ENCODE measurements around the gene FOXD4L6. TPM values are rescaled to one million over a fixed set of nuclear protein-coding genes. Genes with fewer than 3 reads are reported as not detected.
"Not testable (repeated sequence)": the region's sequence is repeated elsewhere in the genome, so short reads cannot be mapped to it uniquely, and the experiment has no call there.

The FOXD4L6 gene
- total RNA-seq (2021; ENCODE audit: unreplicated experiment) (0.54 TPM), Bru-seq, nascent RNA (percentile 31 among the genes with signal in this experiment), BruChase-seq, experiment 1, labeled RNA remaining after a 6-hour chase (percentile 37 among the genes with signal in this experiment), BruChase-seq, experiment 2, labeled RNA remaining after a 2-hour chase (percentile 28 among the genes with signal in this experiment)
- polyA plus RNA-seq (2012): 0.10 and 0.16 TPM in 2 replicates
- long read RNA-seq, partial matches to known transcripts: 0 of 1 reads
- long read RNA-seq, other reads (novel, unspliced or antisense): 0 of 1 reads

- DNase-seq (ENCODE audit: low read depth, low spot score); RAD21 ChIA-PET (ENCODE audit: low non-redundant PET in 1 of 2, low total read pairs in 2 of 2, uncharacterized antibody in 2 of 2, unreplicated experiment in 2 of 2); ATAC-seq; H3K27me3 ChIP-seq (ENCODE audit: insufficient read depth, low read length); POLR2A ChIA-PET; CTCF ChIA-PET; H3K79me2 ChIP-seq (ENCODE audit: insufficient read depth, low read length); intact Hi-C loops (cut with micrococcal nuclease); H3K4me2 ChIP-seq (ENCODE audit: low read length); H3K9me3 ChIP-seq (ENCODE audit: control insufficient read depth in 1 of 2, insufficient read depth in 1 of 2, low read depth in 1 of 2, low read length in 2 of 2); H3K36me3 ChIP-seq (ENCODE audit: control insufficient read depth in 1 of 2, insufficient read depth in 2 of 2, low read length in 2 of 2); H3K27ac ChIP-seq (ENCODE audit: low read depth, low read length); H3K9me2 ChIP-seq (ENCODE audit: insufficient read depth); H4K20me1 ChIP-seq (ENCODE audit: insufficient read depth); H3K4me1 ChIP-seq (ENCODE audit: control insufficient read depth in 1 of 2, insufficient read depth in 2 of 2, low read length in 2 of 2); H2AFZ ChIP-seq (ENCODE audit: low read depth, low read length, poor library complexity, severe bottlenecking); H3K4me3 ChIP-seq (replicated peaks in 1 of 2; ENCODE audit: low read depth in 1 of 2, low read length in 2 of 2); H3K9ac ChIP-seq (ENCODE audit: low read length): not testable (repeated sequence)
- BruUV-seq (replicated peaks): TSS peak; percentile 36
Observed at GRCh38 chr9:41128581-41128980, at the start of gene FOXD4L6. Gene FOXD4L6, minus strand, starts transcription at chr9:41128681. Its CDS starts 298 bp downstream, at chr9:41128383.

GRCh38 chr9:41174994-41175393 is 46.5 kb upstream of the FOXD4L6 start:
- BruUV-seq (replicated peaks); intact Hi-C loops (cut with micrococcal nuclease); H3K79me2 ChIP-seq (ENCODE audit: insufficient read depth, low read length); H3K27ac ChIP-seq (ENCODE audit: low read depth, low read length); H3K27me3 ChIP-seq (ENCODE audit: insufficient read depth, low read length); DNase-seq (ENCODE audit: low read depth, low spot score); H3K4me1 ChIP-seq (ENCODE audit: control insufficient read depth in 1 of 2, insufficient read depth in 2 of 2, low read length in 2 of 2); H4K20me1 ChIP-seq (ENCODE audit: insufficient read depth); H3K36me3 ChIP-seq (ENCODE audit: control insufficient read depth in 1 of 2, insufficient read depth in 2 of 2, low read length in 2 of 2); H3K9ac ChIP-seq (ENCODE audit: low read length); H3K4me2 ChIP-seq (ENCODE audit: low read length); CTCF ChIA-PET; RAD21 ChIA-PET (ENCODE audit: low non-redundant PET in 1 of 2, low total read pairs in 2 of 2, uncharacterized antibody in 2 of 2, unreplicated experiment in 2 of 2); ATAC-seq; H3K4me3 ChIP-seq (replicated peaks in 1 of 2; ENCODE audit: low read depth in 1 of 2, low read length in 2 of 2); H3K9me3 ChIP-seq (ENCODE audit: control insufficient read depth in 1 of 2, insufficient read depth in 1 of 2, low read depth in 1 of 2, low read length in 2 of 2); H3K9me2 ChIP-seq (ENCODE audit: insufficient read depth); POLR2A ChIA-PET; H2AFZ ChIP-seq (ENCODE audit: low read depth, low read length, poor library complexity, severe bottlenecking): not testable (repeated sequence)

GRCh38 chr9:41150116-41150515 is 21.6 kb upstream of the FOXD4L6 start:
- H3K9me2 ChIP-seq (ENCODE audit: insufficient read depth); H3K4me2 ChIP-seq (ENCODE audit: low read length); CTCF ChIA-PET; H3K27ac ChIP-seq (ENCODE audit: low read depth, low read length); H3K27me3 ChIP-seq (ENCODE audit: insufficient read depth, low read length); H4K20me1 ChIP-seq (ENCODE audit: insufficient read depth); POLR2A ChIA-PET; H3K9me3 ChIP-seq (ENCODE audit: control insufficient read depth in 1 of 2, insufficient read depth in 1 of 2, low read depth in 1 of 2, low read length in 2 of 2); H2AFZ ChIP-seq (ENCODE audit: low read depth, low read length, poor library complexity, severe bottlenecking); intact Hi-C loops (cut with micrococcal nuclease); H3K4me3 ChIP-seq (replicated peaks in 1 of 2; ENCODE audit: low read depth in 1 of 2, low read length in 2 of 2); H3K79me2 ChIP-seq (ENCODE audit: insufficient read depth, low read length); BruUV-seq (replicated peaks); H3K36me3 ChIP-seq (ENCODE audit: control insufficient read depth in 1 of 2, insufficient read depth in 2 of 2, low read length in 2 of 2); H3K4me1 ChIP-seq (ENCODE audit: control insufficient read depth in 1 of 2, insufficient read depth in 2 of 2, low read length in 2 of 2); ATAC-seq; RAD21 ChIA-PET (ENCODE audit: low non-redundant PET in 1 of 2, low total read pairs in 2 of 2, uncharacterized antibody in 2 of 2, unreplicated experiment in 2 of 2); H3K9ac ChIP-seq (ENCODE audit: low read length); DNase-seq (ENCODE audit: low read depth, low spot score): not testable (repeated sequence)

- RAD21 ChIA-PET (ENCODE audit: low non-redundant PET in 1 of 2, low total read pairs in 2 of 2, uncharacterized antibody in 2 of 2, unreplicated experiment in 2 of 2); H3K27me3 ChIP-seq (ENCODE audit: insufficient read depth, low read length); DNase-seq (ENCODE audit: low read depth, low spot score); H3K4me3 ChIP-seq (replicated peaks in 1 of 2; ENCODE audit: low read depth in 1 of 2, low read length in 2 of 2); CTCF ChIA-PET; H3K4me1 ChIP-seq (ENCODE audit: control insufficient read depth in 1 of 2, insufficient read depth in 2 of 2, low read length in 2 of 2); H3K4me2 ChIP-seq (ENCODE audit: low read length); H3K36me3 ChIP-seq (ENCODE audit: control insufficient read depth in 1 of 2, insufficient read depth in 2 of 2, low read length in 2 of 2); H4K20me1 ChIP-seq (ENCODE audit: insufficient read depth); H3K27ac ChIP-seq (ENCODE audit: low read depth, low read length); intact Hi-C loops (cut with micrococcal nuclease); H2AFZ ChIP-seq (ENCODE audit: low read depth, low read length, poor library complexity, severe bottlenecking); BruUV-seq (replicated peaks); H3K9ac ChIP-seq (ENCODE audit: low read length); POLR2A ChIA-PET; H3K9me3 ChIP-seq (ENCODE audit: control insufficient read depth in 1 of 2, insufficient read depth in 1 of 2, low read depth in 1 of 2, low read length in 2 of 2); ATAC-seq; H3K9me2 ChIP-seq (ENCODE audit: insufficient read depth); H3K79me2 ChIP-seq (ENCODE audit: insufficient read depth, low read length): not testable (repeated sequence)
Observed at GRCh38 chr9:41141878-41142277, 13.4 kb upstream of the FOXD4L6 start.

Measured in HCT116 (cell line).